Activated CD8-positive, alpha-beta T cell treated with anti-CD3 and anti-CD28 coated beads, Interleukin-2, amount 10 ng/mL, durations not matched to agents 7 days and 5 days (primary cell): ENCODE measurements around the gene KIF26B. TPM values are rescaled to one million over a fixed set of nuclear protein-coding genes. Genes with fewer than 3 reads are reported as not detected.

Experiments
- ATAC-seq: fragments of 150-1000 bp; cut with Tn5 transposase; one replicate; pipeline ENCODE4 v1.10.0; 2021; ENCODE audit warnings: moderate library complexity
- CTCF ChIA-PET: fragments of 350-600 bp; sonication (Branson Sonifier 250); formaldehyde crosslinking; loops from one replicate; lab custom pipeline; 2021; ENCODE audit warnings: antibody characterized with exemption; lab: Charles Lee
- POLR2A ChIA-PET: fragments of 350-600 bp; sonication (Branson Sonifier 250); formaldehyde crosslinking; loops from one replicate; lab custom pipeline; 2021; ENCODE audit warnings: antibody characterized with exemption; lab: Charles Lee
- DNase-seq: peaks from one replicate; pipeline ENCODE4 v3.0.0-alpha.2; 2020
- H3K27ac Mint-ChIP-seq: one replicate; pipeline ENCODE4 v1.8.0; 2021; ENCODE audit warnings: mild to moderate bottlenecking, mixed read lengths
- H3K27me3 Mint-ChIP-seq: one replicate; pipeline ENCODE4 v1.8.0; 2021; ENCODE audit warnings: low read depth, mixed read lengths
- H3K36me3 Mint-ChIP-seq: one replicate; pipeline ENCODE4 v1.8.0; 2021; ENCODE audit warnings: low read depth, mixed read lengths
- H3K4me1 Mint-ChIP-seq: one replicate; pipeline ENCODE4 v1.8.0; 2021; ENCODE audit warnings: low read depth, mixed read lengths
- H3K4me3 Mint-ChIP-seq: one replicate; pipeline ENCODE4 v1.8.0; 2021; ENCODE audit warnings: mild to moderate bottlenecking, mixed read lengths
- H3K9me3 Mint-ChIP-seq: one replicate; pipeline ENCODE4 v1.8.0; 2022; ENCODE audit warnings: mixed read lengths; ENCODE audit not compliant: insufficient read depth
- total RNA-seq, 2 experiments: library from RNA; stranded (reverse); gene quantifications; one replicate each; pipeline ENCODE4 v1.2.3, GENCODE V29; 2021

The KIF26B gene
- total RNA-seq, 2 experiments from 2014 or later: 0.03 to 0.08 TPM

- H3K27me3 Mint-ChIP-seq: peaks cover 4% of the 10 kb centered on the region
- ChIA-PET CTCF (no interaction called here), POLR2A (no interaction called here)
- no peak for ATAC-seq
- H3K27ac Mint-ChIP-seq: no peak overlapping the region
- peaks cover 5% of the 10 kb centered on the region for H3K4me1 Mint-ChIP-seq
- no peaks in the 10 kb centered on the region for H3K36me3 Mint-ChIP-seq
- DNase-seq: no peak
- H3K4me3 Mint-ChIP-seq: no peak overlapping the region
- no peaks in the 10 kb centered on the region for H3K9me3 Mint-ChIP-seq
Measured at GRCh38 chr1:245441689-245442088, 286.9 kb downstream of the KIF26B start.

- Mint-ChIP-seq H3K4me1 (peaks cover 5% of the 10 kb centered on the region), H3K27me3 (peaks cover 2% of the 10 kb centered on the region), H3K4me3 (no peak overlapping the region), H3K9me3 (no peaks in the 10 kb centered on the region), H3K27ac (no peak overlapping the region), H3K36me3 (no peaks in the 10 kb centered on the region)
- no peak for ATAC-seq
- POLR2A ChIA-PET: no interaction called here
- CTCF ChIA-PET: no interaction called here
- no peak for DNase-seq
Measured at GRCh38 chr1:245444147-245444828, 289.5 kb downstream of the KIF26B start.

- H3K4me3 Mint-ChIP-seq: no peak overlapping the region
- peaks cover 5% of the 10 kb centered on the region for H3K4me1 Mint-ChIP-seq
- H3K27me3 Mint-ChIP-seq: peaks cover 2% of the 10 kb centered on the region
- ATAC-seq (no peak), DNase-seq (no peak)
- no peak overlapping the region for H3K27ac Mint-ChIP-seq
- no peaks in the 10 kb centered on the region for H3K9me3 Mint-ChIP-seq
- ChIA-PET POLR2A (no interaction called here), CTCF (no interaction called here)
- H3K36me3 Mint-ChIP-seq: no peaks in the 10 kb centered on the region
Measured at GRCh38 chr1:245444945-245445344, 290.2 kb downstream of the KIF26B start.

- no peaks in the 10 kb centered on the region for H3K4me1 Mint-ChIP-seq
- POLR2A ChIA-PET: no interaction called here
- H3K9me3 Mint-ChIP-seq: no peaks in the 10 kb centered on the region
- peaks cover 2% of the 10 kb centered on the region for H3K27me3 Mint-ChIP-seq
- H3K4me3 Mint-ChIP-seq: no peak overlapping the region
- CTCF ChIA-PET: no interaction called here
- H3K27ac Mint-ChIP-seq: no peak overlapping the region
- no peaks in the 10 kb centered on the region for H3K36me3 Mint-ChIP-seq
- DNase-seq (no peak), ATAC-seq (no peak)
Measured at GRCh38 chr1:245448531-245448930, 293.7 kb downstream of the KIF26B start.

GRCh38 chr1:245448975-245449431 lies 294.2 kb downstream of the KIF26B start:
- ChIA-PET POLR2A (no interaction called here), CTCF (interaction anchor here (0.7 kb wide), 1 partner anchor 44 kb away, joined by 3 read pairs; no protein-coding TSS in a partner anchor)
- H3K9me3 Mint-ChIP-seq: no peaks in the 10 kb centered on the region
- no peak overlapping the region for H3K27ac Mint-ChIP-seq
- H3K36me3 Mint-ChIP-seq: no peaks in the 10 kb centered on the region
- DNase-seq (no peak), ATAC-seq (no peak)
- H3K4me1 Mint-ChIP-seq: no peaks in the 10 kb centered on the region
- H3K4me3 Mint-ChIP-seq: no peak overlapping the region
- H3K27me3 Mint-ChIP-seq: peaks cover 2% of the 10 kb centered on the region

- Mint-ChIP-seq H3K36me3 (no peaks in the 10 kb centered on the region), H3K4me3 (no peak overlapping the region), H3K27ac (no peak overlapping the region), H3K27me3 (peaks cover 7% of the 10 kb centered on the region), H3K9me3 (no peaks in the 10 kb centered on the region), H3K4me1 (no peaks in the 10 kb centered on the region)
- no peak for DNase-seq
- no peak for ATAC-seq
- CTCF ChIA-PET: no interaction called here
- POLR2A ChIA-PET: no interaction called here
Measured at GRCh38 chr1:245453541-245453940, 298.8 kb downstream of the KIF26B start.

- H3K9me3 Mint-ChIP-seq: no peaks in the 10 kb centered on the region
- no peak overlapping the region for H3K4me3 Mint-ChIP-seq
- CTCF ChIA-PET: no interaction called here
- ATAC-seq: no peak
- peaks cover 7% of the 10 kb centered on the region for H3K27me3 Mint-ChIP-seq
- no peaks in the 10 kb centered on the region for H3K36me3 Mint-ChIP-seq
- H3K27ac Mint-ChIP-seq: no peak overlapping the region
- no peak for DNase-seq
- H3K4me1 Mint-ChIP-seq: no peaks in the 10 kb centered on the region
- POLR2A ChIA-PET: no interaction called here
Measured at GRCh38 chr1:245454051-245454450, 299.3 kb downstream of the KIF26B start.

GRCh38 chr1:245457562-245457961 lies 302.8 kb downstream of the KIF26B start:
- no peak for DNase-seq
- no peak for ATAC-seq
- H3K36me3 Mint-ChIP-seq: no peaks in the 10 kb centered on the region
- H3K4me1 Mint-ChIP-seq: no peaks in the 10 kb centered on the region
- peaks cover 8% of the 10 kb centered on the region for H3K27me3 Mint-ChIP-seq
- POLR2A ChIA-PET: no interaction called here
- no peak overlapping the region for H3K27ac Mint-ChIP-seq
- CTCF ChIA-PET: interaction anchor here (0.6 kb wide), 1 partner anchor 297 kb away, joined by 3 read pairs; no protein-coding TSS in a partner anchor
- H3K4me3 Mint-ChIP-seq: no peak overlapping the region
- H3K9me3 Mint-ChIP-seq: no peaks in the 10 kb centered on the region

GRCh38 chr1:245458234-245458633 lies 303.4 kb downstream of the KIF26B start:
- ChIA-PET CTCF (no interaction called here), POLR2A (no interaction called here)
- H3K9me3 Mint-ChIP-seq: no peaks in the 10 kb centered on the region
- H3K4me1 Mint-ChIP-seq: no peaks in the 10 kb centered on the region
- ATAC-seq (no peak), DNase-seq (no peak)
- H3K4me3 Mint-ChIP-seq: no peak overlapping the region
- no peak overlapping the region for H3K27ac Mint-ChIP-seq
- peaks cover 8% of the 10 kb centered on the region for H3K27me3 Mint-ChIP-seq
- no peaks in the 10 kb centered on the region for H3K36me3 Mint-ChIP-seq

GRCh38 chr1:245458761-245459174 lies 304.0 kb downstream of the KIF26B start:
- DNase-seq (no peak), ATAC-seq (no peak)
- H3K27ac Mint-ChIP-seq: no peak overlapping the region
- H3K4me1 Mint-ChIP-seq: no peaks in the 10 kb centered on the region
- POLR2A ChIA-PET: no interaction called here
- no peaks in the 10 kb centered on the region for H3K9me3 Mint-ChIP-seq
- no peak overlapping the region for H3K4me3 Mint-ChIP-seq
- CTCF ChIA-PET: no interaction called here
- H3K36me3 Mint-ChIP-seq: no peaks in the 10 kb centered on the region
- H3K27me3 Mint-ChIP-seq: peaks cover 8% of the 10 kb centered on the region

- H3K9me3 Mint-ChIP-seq: no peaks in the 10 kb centered on the region
- POLR2A ChIA-PET: no interaction called here
- DNase-seq (no peak), ATAC-seq (no peak)
- H3K27me3 Mint-ChIP-seq: peaks cover 6% of the 10 kb centered on the region
- no peaks in the 10 kb centered on the region for H3K36me3 Mint-ChIP-seq
- H3K4me1 Mint-ChIP-seq: no peaks in the 10 kb centered on the region
- H3K4me3 Mint-ChIP-seq: no peak overlapping the region
- H3K27ac Mint-ChIP-seq: no peak overlapping the region
- CTCF ChIA-PET: no interaction called here
Measured at GRCh38 chr1:245459621-245460020, 304.8 kb downstream of the KIF26B start.

- ChIA-PET POLR2A (no interaction called here), CTCF (no interaction called here)
- no peaks in the 10 kb centered on the region for H3K36me3 Mint-ChIP-seq
- H3K27ac Mint-ChIP-seq: no peak overlapping the region
- ATAC-seq: no peak
- H3K4me1 Mint-ChIP-seq: no peaks in the 10 kb centered on the region
- no peak overlapping the region for H3K4me3 Mint-ChIP-seq
- no peak for DNase-seq
- peaks cover 6% of the 10 kb centered on the region for H3K27me3 Mint-ChIP-seq
- no peaks in the 10 kb centered on the region for H3K9me3 Mint-ChIP-seq
Measured at GRCh38 chr1:245461681-245462080, 306.9 kb downstream of the KIF26B start.

GRCh38 chr1:245462161-245462560 lies 307.4 kb downstream of the KIF26B start:
- ATAC-seq: no peak
- Mint-ChIP-seq H3K9me3 (no peaks in the 10 kb centered on the region), H3K4me3 (no peak overlapping the region), H3K36me3 (no peaks in the 10 kb centered on the region), H3K27me3 (peaks cover 4% of the 10 kb centered on the region), H3K27ac (no peak overlapping the region), H3K4me1 (no peaks in the 10 kb centered on the region)
- no peak for DNase-seq
- POLR2A ChIA-PET: no interaction called here
- CTCF ChIA-PET: no interaction called here
